Head of caudate nucleus (tissue), 42 donors: ENCODE measurements around the gene PGK1.
"Not testable (repeated sequence)": the region's sequence is repeated elsewhere in the genome, so short reads cannot be mapped to it uniquely, and the experiment has no call there.

ENCODE experiments used
- DNase-seq, 42 donors: peaks; one replicate each; pipeline versions ENCODE4 v3.0.0 to v3.0.0-alpha.2; 2020 to 2021; ENCODE audit warnings: mixed read lengths in 7 of 42
- intact Hi-C: fragments of 100-400 bp; cut with DNase I; formaldehyde crosslinking; loops from one replicate; pipeline ENCODE4 v1.15.0; 2022

The PGK1 gene

GRCh38 chrX:78103623-78104446, at the start of gene PGK1:
PGK1 (plus strand) TSS chrX:78104248; CDS start chrX:78104341, 93 bp downstream.
- DNase-seq, result peak; percentile 89 to 97 (median 94)
- intact Hi-C loops, result loop anchor here (2.0 kb wide), 1 partner anchor 35 kb away; the partner anchor contains the start of gene TAF9B

- DNase-seq, result no peak
- intact Hi-C loops, result no loop called here
Observed at GRCh38 chrX:78063687-78064086, 40.4 kb upstream of the PGK1 start.

GRCh38 chrX:78064152-78064551, 39.9 kb upstream of the PGK1 start:
- intact Hi-C loops, result no loop called here
- DNase-seq, result no peak

GRCh38 chrX:78064698-78065601, 39.1 kb upstream of the PGK1 start:
- intact Hi-C loops, DNase-seq: not testable (repeated sequence)

- DNase-seq, result no peak
- intact Hi-C loops, result no loop called here
Observed at GRCh38 chrX:78066110-78066509, 37.9 kb upstream of the PGK1 start.

- intact Hi-C loops, result no loop called here
- DNase-seq, result no peak
Observed at GRCh38 chrX:78071331-78071730, 32.7 kb upstream of the PGK1 start.

- intact Hi-C loops, DNase-seq: not testable (repeated sequence)
Observed at GRCh38 chrX:78073147-78074077, 30.6 kb upstream of the PGK1 start.

- DNase-seq, result no peak
- intact Hi-C loops, result no loop called here
Observed at GRCh38 chrX:78074088-78074487, 30.0 kb upstream of the PGK1 start.

- DNase-seq, result peak in 12 of 42 donors; percentile 1 to 44 (median 11)
- intact Hi-C loops, result no loop called here
Observed at GRCh38 chrX:78075787-78076389, 28.2 kb upstream of the PGK1 start.

- DNase-seq, intact Hi-C loops: not testable (repeated sequence)
Observed at GRCh38 chrX:78081413-78081812, 22.6 kb upstream of the PGK1 start.

GRCh38 chrX:78092296-78092695, 11.8 kb upstream of the PGK1 start:
- intact Hi-C loops, result no loop called here
- DNase-seq, result no peak

- DNase-seq, result no peak
- intact Hi-C loops, result no loop called here
Observed at GRCh38 chrX:78098108-78098507, 5.9 kb upstream of the PGK1 start.

GRCh38 chrX:78102091-78102490, 2.0 kb upstream of the PGK1 start:
- intact Hi-C loops, result no loop called here
- no peak for DNase-seq

GRCh38 chrX:78103001-78103622, 936 bp upstream of the PGK1 start:
- peak in 1 of 42 donors; percentile 1 for DNase-seq
- intact Hi-C loops, result no loop called here

- intact Hi-C loops, result loop anchor here (2.0 kb wide), 1 partner anchor 34 kb away; the partner anchor contains the start of gene TAF9B
- DNase-seq, result peak in 38 of 42 donors; percentile 1 to 60 (median 28)
Observed at GRCh38 chrX:78104447-78105176, 564 bp downstream of the PGK1 start.

GRCh38 chrX:78105944-78106650, 2.0 kb downstream of the PGK1 start:
- intact Hi-C loops, result loop anchor here (2.0 kb wide), 1 partner anchor 33 kb away; the partner anchor contains the start of gene TAF9B

GRCh38 chrX:78106651-78106986, 2.6 kb downstream of the PGK1 start:
- DNase-seq, result no peak
- intact Hi-C loops, result no loop called here

More at GRCh38 chrX:78105944-78106650, 2.0 kb downstream of the PGK1 start:
- DNase-seq, result peak in 1 of 42 donors; percentile 1
